Calu3 (cell line): ENCODE measurements around the gene ITGA2B. TPM values are rescaled to one million over a fixed set of nuclear protein-coding genes. Genes with fewer than 3 reads are reported as not detected.
"Not testable (repeated sequence)": the region's sequence is repeated elsewhere in the genome, so short reads cannot be mapped to it uniquely, and the experiment has no call there.

ENCODE experiments used
- BruUV-seq: library from RNA; stranded (reverse); fragments of 400-500 nt; replicated peaks from 2 replicates; lab custom pipeline; 2021; lab: Mats Ljungman, UMichigan
- CTCF ChIA-PET: fragments of 300-600 bp; sonication (Branson Sonifier 250); formaldehyde crosslinking; loops from one replicate; lab custom pipeline; 2022; ENCODE audit warnings: antibody characterized with exemption; lab: Charles Lee
- DNase-seq: peaks from one replicate; pipeline ENCODE4 v3.0.0; 2022
- H3K27ac Mint-ChIP-seq: one replicate; pipeline ENCODE4 v1.8.0; 2022; ENCODE audit warnings: mixed read lengths; ENCODE audit not compliant: unreplicated experiment
- H3K27me3 Mint-ChIP-seq: one replicate; pipeline ENCODE4 v1.8.0; 2022; ENCODE audit warnings: mixed read lengths; ENCODE audit not compliant: unreplicated experiment
- H3K36me3 Mint-ChIP-seq: one replicate; pipeline ENCODE4 v1.8.0; 2022; ENCODE audit warnings: mild to moderate bottlenecking, moderate library complexity, mixed read lengths; ENCODE audit not compliant: insufficient read depth, unreplicated experiment
- H3K4me1 Mint-ChIP-seq: one replicate; pipeline ENCODE4 v1.8.0; 2022; ENCODE audit warnings: mild to moderate bottlenecking, low read depth, mixed read lengths; ENCODE audit not compliant: unreplicated experiment
- H3K4me3 Mint-ChIP-seq: one replicate; pipeline ENCODE4 v1.8.0; 2022; ENCODE audit warnings: mild to moderate bottlenecking, low read depth, moderate library complexity, mixed read lengths; ENCODE audit not compliant: unreplicated experiment
- H3K9me3 Mint-ChIP-seq: one replicate; pipeline ENCODE4 v1.8.0; 2022; ENCODE audit warnings: low read depth, mixed read lengths; ENCODE audit not compliant: unreplicated experiment
- CTCF ChIP-seq: fragments of 200-600 bp; IDR thresholded peaks from one replicate; pipeline ENCODE4 v1.8.0; 2022; ENCODE audit warnings: antibody characterized with exemption; ENCODE audit not compliant: unreplicated experiment
- intact Hi-C: fragments of 100-400 bp; cut with micrococcal nuclease; formaldehyde crosslinking; loops from one replicate; pipeline ENCODE4 v1.10.0; 2022; ENCODE audit not compliant: unreplicated experiment
- total RNA-seq: library from RNA; stranded (reverse); gene quantifications from 2 replicates; pipeline ENCODE4 v1.2.3, GENCODE V29; 2022

Gene ITGA2B
- total RNA-seq, 1 experiment from 2014 or later: 1.6 TPM

GRCh38 chr17:44334727-44335126 lies 54.7 kb downstream of the ITGA2B start:
- CTCF ChIA-PET: interaction anchor here (1.9 kb wide), 1 partner anchor 11 kb away, joined by 8 read pairs; the partner anchor contains the start of gene GRN
- peaks cover 18% of the 10 kb centered on the region for H3K4me1 Mint-ChIP-seq
- H3K27ac Mint-ChIP-seq: no peak overlapping the region
- DNase-seq: no peak
- no TSS peak for BruUV-seq
- H3K4me3 Mint-ChIP-seq: no peak overlapping the region
- H3K27me3 Mint-ChIP-seq: peaks cover 14% of the 10 kb centered on the region
- intact Hi-C loops: no loop called here
- TF ChIP-seq CTCF: no peak
- no peaks in the 10 kb centered on the region for H3K9me3 Mint-ChIP-seq
- H3K36me3 Mint-ChIP-seq: no peaks in the 10 kb centered on the region

GRCh38 chr17:44334315-44334714 lies 55.1 kb downstream of the ITGA2B start:
- intact Hi-C loops: no loop called here
- no peak for DNase-seq
- Mint-ChIP-seq H3K4me1 (peaks cover 18% of the 10 kb centered on the region), H3K9me3 (no peaks in the 10 kb centered on the region), H3K4me3 (no peak overlapping the region), H3K27me3 (peaks cover 14% of the 10 kb centered on the region), H3K36me3 (no peaks in the 10 kb centered on the region), H3K27ac (no peak overlapping the region)
- no peak for TF ChIP-seq CTCF
- no TSS peak for BruUV-seq
- CTCF ChIA-PET: interaction anchor here (0.8 to 1.9 kb wide), 2 partner anchors 11 to 131 kb away, joined by 3 to 8 read pairs; partner anchors contain the start of gene GRN

GRCh38 chr17:44333371-44333770 lies 56.1 kb downstream of the ITGA2B start:
- Mint-ChIP-seq H3K36me3 (no peaks in the 10 kb centered on the region), H3K4me1 (peaks cover 13% of the 10 kb centered on the region), H3K9me3 (no peaks in the 10 kb centered on the region), H3K27me3 (peaks cover 14% of the 10 kb centered on the region), H3K4me3 (no peak overlapping the region), H3K27ac (no peak overlapping the region)
- no peak for DNase-seq
- no peak for TF ChIP-seq CTCF
- intact Hi-C loops: no loop called here
- CTCF ChIA-PET: interaction anchor here (0.6 to 1.9 kb wide), 5 partner anchors 12 to 276 kb away, joined by 3 to 8 read pairs (median 6); partner anchors contain the start of gene GRN
- BruUV-seq: no TSS peak

- Mint-ChIP-seq H3K27ac (no peak overlapping the region), H3K36me3 (peaks cover 9% of the 10 kb centered on the region), H3K4me3 (no peak overlapping the region), H3K4me1 (peaks cover 11% of the 10 kb centered on the region), H3K27me3 (no peaks in the 10 kb centered on the region), H3K9me3 (no peaks in the 10 kb centered on the region)
- BruUV-seq: no TSS peak
- peak; percentile 91 for DNase-seq
- TF ChIP-seq CTCF: peak; percentile 86
- CTCF ChIA-PET: interaction anchor here (0.6 to 1.7 kb wide), 10 partner anchors 8 to 221 kb away, joined by 3 to 10 read pairs (median 4); partner anchors contain the start of genes GRN, HDAC5, TMUB2 and UBTF
- intact Hi-C loops: loop anchor here (2.0 kb wide), 1 partner anchor 133 kb away; the partner anchor contains the start of gene ATXN7L3
Observed at GRCh38 chr17:44331249-44331760, 58.1 kb downstream of the ITGA2B start.

GRCh38 chr17:44330263-44330662 lies 59.2 kb downstream of the ITGA2B start:
- H3K27ac Mint-ChIP-seq, BruUV-seq, H3K9me3 Mint-ChIP-seq, H3K27me3 Mint-ChIP-seq, H3K4me3 Mint-ChIP-seq, DNase-seq: not testable (repeated sequence)
- CTCF ChIA-PET: interaction anchor here (0.6 to 1.7 kb wide), 9 partner anchors 9 to 806 kb away, joined by 3 to 10 read pairs (median 4); partner anchors contain the start of genes GRN and HDAC5
- intact Hi-C loops: loop anchor here (2.0 kb wide), 1 partner anchor 131 kb away; the partner anchor contains the start of gene ATXN7L3
- Mint-ChIP-seq H3K4me1 (peaks cover 14% of the 10 kb centered on the region), H3K36me3 (peaks cover 19% of the 10 kb centered on the region)

- not testable (repeated sequence) for DNase-seq, H3K27me3 Mint-ChIP-seq, H3K9me3 Mint-ChIP-seq, BruUV-seq, H3K27ac Mint-ChIP-seq, H3K4me3 Mint-ChIP-seq
- CTCF ChIA-PET: interaction anchor here (0.6 to 1.2 kb wide), 2 partner anchors 13 to 806 kb away, joined by 4 to 7 read pairs; no protein-coding TSS in a partner anchor
- Mint-ChIP-seq H3K36me3 (peaks cover 27% of the 10 kb centered on the region), H3K4me1 (peaks cover 17% of the 10 kb centered on the region)
- intact Hi-C loops: loop anchor here (5.0 kb wide), 1 partner anchor 107 kb away; no protein-coding TSS in a partner anchor
Observed at GRCh38 chr17:44329516-44329915, 59.9 kb downstream of the ITGA2B start.
